K562 (cell line): ENCODE data around the gene SNAPC2. TPM values are rescaled to one million over a fixed set of nuclear protein-coding genes. Genes with fewer than 3 reads are reported as not detected.

Experiments
- ARID3B ChIP-seq: fragments of 250-450 bp; sonication (Bioruptor Pico); IDR thresholded peaks from 2 replicates; pipeline ENCODE4 v1.4.0; 2020; ENCODE audit warnings: borderline replicate concordance
- CEBPB ChIP-seq: fragments of 450-650 bp; IDR thresholded peaks from 2 replicates; pipeline ENCODE4 v1.6.1; 2016; ENCODE audit warnings: missing genetic modification characterization, missing compliant biosample characterization
- DEAF1 ChIP-seq: fragments of 450-650 bp; formaldehyde crosslinking; IDR thresholded peaks from 2 replicates; pipeline ENCODE4 v1.4.0; 2020; ENCODE audit warnings: mild to moderate bottlenecking, moderate library complexity
- ELF2 ChIP-seq: fragments of 250-450 bp; sonication (Bioruptor Pico); IDR thresholded peaks from 2 replicates; pipeline ENCODE4 v1.5.0; 2021; ENCODE audit warnings: mild to moderate bottlenecking
- ELK3 ChIP-seq: fragments of 450-650 bp; formaldehyde crosslinking; IDR thresholded peaks from 2 replicates; pipeline ENCODE4 v1.4.0; 2020; ENCODE audit warnings: mild to moderate bottlenecking
- HES1 ChIP-seq: fragments of 450-650 bp; IDR thresholded peaks from 2 replicates; pipeline ENCODE4 v1.6.1; 2016; ENCODE audit warnings: low read depth, mild to moderate bottlenecking, moderate library complexity
- KHSRP ChIP-seq: fragments of 450-650 bp; IDR thresholded peaks from 2 replicates; pipeline ENCODE4 v1.6.1; 2017
- MAFF ChIP-seq: IDR thresholded peaks from 2 replicates; pipeline ENCODE4 v1.6.1; 2012; ENCODE audit warnings: low read length, improper control_type of control experiment
- MAFG ChIP-seq: fragments of 450-650 bp; conservative IDR thresholded peaks from 2 replicates; pipeline ENCODE4 v1.6.1; 2016; ENCODE audit warnings: missing genetic modification characterization, missing compliant biosample characterization
- MTF1 ChIP-seq: fragments of 250-450 bp; sonication (Bioruptor Pico); IDR thresholded peaks from 2 replicates; pipeline ENCODE4 v1.9.0; 2021; ENCODE audit warnings: moderate library complexity, mild to moderate bottlenecking, inconsistent platforms, borderline replicate concordance
- PRMT5 ChIP-seq: sonication (generic); formaldehyde crosslinking; IDR thresholded peaks from 2 replicates; pipeline ENCODE4 v1.5.0; 2020; ENCODE audit warnings: missing genetic modification reagents
- RFX7 ChIP-seq: fragments of 250-450 bp; sonication (Bioruptor Pico); IDR thresholded peaks from 2 replicates; pipeline ENCODE4 v1.5.1; 2021; ENCODE audit warnings: mild to moderate bottlenecking
- SMAD2 ChIP-seq: fragments of 150-350 bp; IDR thresholded peaks from 2 replicates; pipeline ENCODE4 v1.6.1; 2014; ENCODE audit warnings: low read depth, mild to moderate bottlenecking, low read length
- SNRNP70 ChIP-seq: fragments of 200-400 bp; formaldehyde crosslinking; optimal IDR thresholded peaks from 2 replicates; pipeline ENCODE3; 2017; ENCODE audit warnings: low read depth, low read length
- VEZF1 ChIP-seq: fragments of 200-800 bp; sonication (Bioruptor generic); IDR thresholded peaks from 2 replicates; pipeline ENCODE4 v1.6.1; 2017; ENCODE audit warnings: missing genetic modification characterization, missing compliant biosample characterization
- ZBTB12 ChIP-seq: fragments of 250-450 bp; sonication (Bioruptor Pico); IDR thresholded peaks from 2 replicates; pipeline ENCODE4 v1.4.0; 2020
- ZNF165 ChIP-seq: fragments of 250-450 bp; sonication (Bioruptor Pico); IDR thresholded peaks from 2 replicates; pipeline ENCODE4 v1.4.0; 2020; ENCODE audit warnings: borderline replicate concordance
- ZNF197 ChIP-seq: fragments of 200-800 bp; sonication (Bioruptor generic); IDR thresholded peaks from 2 replicates; pipeline ENCODE4 v1.6.1; 2016; ENCODE audit warnings: low read depth, missing genetic modification characterization, missing compliant biosample characterization
- ZNF584 ChIP-seq: fragments of 200-800 bp; sonication (Bioruptor generic); IDR thresholded peaks from 2 replicates; pipeline ENCODE4 v1.6.1; 2016; ENCODE audit warnings: low read depth, mild to moderate bottlenecking, missing genetic modification characterization, missing compliant biosample characterization
- ZNF699 ChIP-seq: fragments of 250-450 bp; sonication (Bioruptor Pico); IDR thresholded peaks from 2 replicates; pipeline ENCODE4 v1.8.0; 2021; ENCODE audit warnings: mild to moderate bottlenecking, moderate library complexity; ENCODE audit not compliant: insufficient replicate concordance
- ZNF76 ChIP-seq: fragments of 250-450 bp; sonication (Bioruptor Pico); IDR thresholded peaks from 2 replicates; pipeline ENCODE4 v1.4.0; 2020; ENCODE audit warnings: mild to moderate bottlenecking, moderate library complexity, borderline replicate concordance
- polyA plus RNA-seq, 8 experiments: library from polyadenylated mRNA; depleted of rRNA in 4 of 8; stranded (reverse) in 5 of 8; unstranded in 3 of 8; fragments of >200 nt; fragmentation: Nextera tagmentation in 2 of 8; fragmentation: Illumina TruSeq in 1 of 8; extraction: Ambion mirVana in 2 of 8; extraction: Trizol in 1 of 8; gene quantifications; 2 replicates each; pipeline versions ENCODE4 v1.2.1 to v1.2.3, GENCODE V29; 2011 to 2014; ENCODE audit warnings: inconsistent platforms in 1 of 8, missing spikeins in 1 of 8
- total RNA-seq, 7 experiments: library from RNA; depleted of rRNA in 6 of 7; stranded (reverse); fragments of >200 nt in 6 of 7; fragmentation: Illumina TruSeq in 2 of 7; extraction: Trizol in 2 of 7; gene quantifications; 2 replicates each; pipeline versions ENCODE4 v1.2.1 to v1.2.3, GENCODE V29; 2011 to 2021; ENCODE audit warnings: low replicate concordance in 1 of 7

SNAPC2 gene
- total and polyA plus RNA-seq, 9 of the 15 experiments (the other 6 are each of a cell fraction or from before 2014, with no cell fraction given) = 0.59 to 45.1 (median 15.3) TPM

GRCh38 chr19:7903244-7904073 is 16.7 kb upstream of the SNAPC2 start, which contains the start of gene MAP2K7 (continued):
- TF ChIP-seq ZNF165 (CRISPR knock-in tag) (no peak), RFX7 (no peak), SMAD2 (no peak), ELK3 (CRISPR knock-in tag) (no peak), MTF1 (no peak), ZNF197 (no peak), PRMT5 (CRISPR knock-in tag) (no peak), ELF2 (CRISPR knock-in tag) (no peak), MAFF (no peak), ZNF699 (CRISPR knock-in tag) (no peak), ARID3B (CRISPR knock-in tag) (no peak; the same call in 1 of the 2 replicates), DEAF1 (CRISPR knock-in tag) (no peak), CEBPB (tag) (no peak), ZNF584 (CRISPR knock-in tag) (no peak), VEZF1 (CRISPR knock-in tag) (no peak), MAFG (no peak), ZNF76 (CRISPR knock-in tag) (no peak), KHSRP (no peak), ZBTB12 (CRISPR knock-in tag) (no peak), SNRNP70 (no peak), HES1 (no peak)
